IMR-90 (cell line): Measurements from ENCODE around the gene ANXA8. TPM values are rescaled to one million over a fixed set of nuclear protein-coding genes. Genes with fewer than 3 reads are reported as not detected.

ENCODE experiments used
- ATAC-seq: fragments of 200-7000 bp; cut with Tn5 transposase; 2 replicates; pipeline ENCODE4 v1.9.1; 2020; ENCODE audit warnings: low read depth, mild to moderate bottlenecking, moderate library complexity
- BruUV-seq: library from RNA; stranded (reverse); fragments of 400-500 nt; replicated peaks from 2 replicates; lab custom pipeline; 2021; lab: Mats Ljungman, UMichigan
- CTCF ChIA-PET: fragments of 300-600 bp; formaldehyde crosslinking; extraction: SDS; loops from one replicate; lab custom pipeline; 2021; ENCODE audit warnings: antibody characterized with exemption; lab: Yijun Ruan, JAX
- POLR2A ChIA-PET: fragments of 300-600 bp; sonication (Branson Sonifier 250); formaldehyde crosslinking; loops from one replicate; lab custom pipeline; 2022; ENCODE audit warnings: antibody characterized with exemption; ENCODE audit not compliant: unreplicated experiment; lab: Charles Lee
- DNase-seq: peaks from one replicate; pipeline ENCODE4 v3.0.0; 2013
- H2AFZ ChIP-seq: replicated peaks from 2 replicates; pipeline ENCODE3; 2013; ENCODE audit warnings: low read length, mild to moderate bottlenecking; ENCODE audit not compliant: poor library complexity
- H2AK5ac ChIP-seq: 2 replicates; pipeline ENCODE4 v1.6.1; 2013; ENCODE audit warnings: low read depth, low read length, inconsistent platforms
- H2AK9ac ChIP-seq: replicated peaks from 2 replicates; pipeline ENCODE3; 2013; ENCODE audit warnings: mild to moderate bottlenecking, low read depth, low read length, moderate library complexity; ENCODE audit not compliant: poor library complexity
- H2BK120ac ChIP-seq: 2 replicates; pipeline ENCODE4 v1.6.1; 2013; ENCODE audit warnings: low read depth, low read length, inconsistent platforms
- H2BK15ac ChIP-seq: 3 replicates; pipeline ENCODE4 v1.6.1; 2013; ENCODE audit warnings: low read depth, low read length, inconsistent platforms
- H2BK20ac ChIP-seq: 2 replicates; pipeline ENCODE4 v1.6.1; 2013; ENCODE audit warnings: low read depth, mild to moderate bottlenecking, inconsistent platforms, low read length, moderate library complexity
- H2BK5ac ChIP-seq: 2 replicates; pipeline ENCODE4 v1.6.1; 2013; ENCODE audit warnings: mild to moderate bottlenecking, low read depth, low read length, inconsistent platforms; ENCODE audit not compliant: poor library complexity, severe bottlenecking
- H3K14ac ChIP-seq: replicated peaks from 2 replicates; pipeline ENCODE4 v1.6.1; 2013; ENCODE audit warnings: low read depth, low read length, inconsistent platforms
- H3K18ac ChIP-seq: 2 replicates; pipeline ENCODE4 v1.6.1; 2013; ENCODE audit warnings: low read depth, low read length, control low read depth
- H3K23ac ChIP-seq: 2 replicates; pipeline ENCODE4 v1.6.1; 2013; ENCODE audit warnings: low read depth, low read length, inconsistent platforms
- H3K27ac ChIP-seq: 2 replicates; pipeline ENCODE4 v1.5.1; 2013; ENCODE audit warnings: mild to moderate bottlenecking, control low read depth, low read length; ENCODE audit not compliant: insufficient read depth
- H3K27me3 ChIP-seq: 2 replicates; pipeline ENCODE4 v1.6.1; 2013; ENCODE audit warnings: low read length; ENCODE audit not compliant: control insufficient read depth, insufficient read depth
- H3K36me3 ChIP-seq: 2 replicates; pipeline ENCODE4 v1.6.1; 2013; ENCODE audit warnings: low read length, mixed read lengths; ENCODE audit not compliant: control insufficient read depth, insufficient read depth
- H3K4ac ChIP-seq: 2 replicates; pipeline ENCODE4 v1.6.1; 2013; ENCODE audit warnings: low read depth, low read length, inconsistent platforms
- H3K4me1 ChIP-seq: 2 replicates; pipeline ENCODE4 v1.6.1; 2013; ENCODE audit warnings: low read length, mixed read lengths; ENCODE audit not compliant: control insufficient read depth, insufficient read depth
- H3K4me2 ChIP-seq: 2 replicates; pipeline ENCODE4 v1.6.1; 2013; ENCODE audit warnings: low read depth, mild to moderate bottlenecking, control low read depth, low read length, moderate library complexity
- H3K4me3 ChIP-seq: 2 replicates; pipeline ENCODE4 v1.5.1; 2013; ENCODE audit warnings: low read depth, mild to moderate bottlenecking, control low read depth, low read length, moderate library complexity; ENCODE audit not compliant: insufficient read depth
- H3K56ac ChIP-seq: 2 replicates; pipeline ENCODE4 v1.6.1; 2013; ENCODE audit warnings: low read length, inconsistent platforms; ENCODE audit not compliant: insufficient read depth; ENCODE audit errors: extremely low read depth
- H3K79me1 ChIP-seq, 2 experiments: 2 replicates each; pipeline ENCODE4 v1.6.1; 2013; ENCODE audit warnings: low read length in 2 of 2, inconsistent platforms in 1 of 2, low read depth in 1 of 2
- H3K9ac ChIP-seq: 2 replicates; pipeline ENCODE4 v1.6.1; 2013; ENCODE audit warnings: low read depth, low read length, control low read depth
- H3K9me1 ChIP-seq: 2 replicates; pipeline ENCODE4 v1.6.1; 2013; ENCODE audit warnings: low read length, inconsistent platforms; ENCODE audit not compliant: insufficient read depth
- H3K9me3 ChIP-seq: 2 replicates; pipeline ENCODE4 v1.6.1; 2013; ENCODE audit warnings: low read length; ENCODE audit not compliant: control insufficient read depth, insufficient read depth
- H4K20me1 ChIP-seq: 2 replicates; pipeline ENCODE4 v1.6.1; 2013; ENCODE audit warnings: low read length, inconsistent platforms; ENCODE audit not compliant: insufficient read depth
- H4K5ac ChIP-seq: 2 replicates; pipeline ENCODE4 v1.6.1; 2013; ENCODE audit warnings: mild to moderate bottlenecking, low read depth, low read length, control low read depth
- H4K8ac ChIP-seq, 2 experiments: 2 replicates each; pipeline ENCODE4 v1.6.1; 2013; ENCODE audit warnings: low read depth in 2 of 2, low read length in 2 of 2, control low read depth in 1 of 2, inconsistent platforms in 1 of 2
- H4K91ac ChIP-seq: 2 replicates; pipeline ENCODE4 v1.6.1; 2013; ENCODE audit warnings: low read depth, low read length, inconsistent platforms; ENCODE audit not compliant: insufficient read depth
- BHLHE40 ChIP-seq: fragments of 150-350 bp; IDR thresholded peaks from 2 replicates; pipeline ENCODE4 v1.6.1; 2016; ENCODE audit warnings: mild to moderate bottlenecking, low read depth, low read length
- CEBPB ChIP-seq: IDR thresholded peaks from 2 replicates; pipeline ENCODE4 v1.6.1; 2012; ENCODE audit warnings: low read depth, low read length, improper control_type of control experiment
- CHD1 ChIP-seq: IDR thresholded peaks from 2 replicates; pipeline ENCODE4 v1.6.1; 2012; ENCODE audit warnings: low read depth, low read length, improper control_type of control experiment
- CTCF ChIP-seq: conservative IDR thresholded peaks from 2 replicates; pipeline ENCODE4 v1.5.1; 2012; ENCODE audit warnings: mild to moderate bottlenecking, low read depth, low read length, improper control_type of control experiment
- ELK1 ChIP-seq: fragments of 150-350 bp; IDR thresholded peaks from 2 replicates; pipeline ENCODE4 v1.6.1; 2016; ENCODE audit warnings: low read depth, mild to moderate bottlenecking, low read length, moderate library complexity, borderline replicate concordance
- FOS ChIP-seq: fragments of 150-350 bp; IDR thresholded peaks from 2 replicates; pipeline ENCODE4 v1.6.1; 2016; ENCODE audit warnings: low read depth, low read length
- MAFK ChIP-seq: IDR thresholded peaks from 2 replicates; pipeline ENCODE4 v1.6.1; 2012; ENCODE audit warnings: low read depth, low read length, improper control_type of control experiment
- MAZ ChIP-seq: IDR thresholded peaks from 2 replicates; pipeline ENCODE4 v1.6.1; 2012; ENCODE audit warnings: low read depth, mild to moderate bottlenecking, low read length, improper control_type of control experiment, moderate library complexity, borderline replicate concordance
- NFE2L2 ChIP-seq: fragments of 150-350 bp; IDR thresholded peaks from 2 replicates; pipeline ENCODE4 v1.6.1; 2016; ENCODE audit warnings: low read depth, mild to moderate bottlenecking, low read length
- POLR2A ChIP-seq: IDR thresholded peaks from 2 replicates; pipeline ENCODE4 v1.6.1; 2012; ENCODE audit warnings: mild to moderate bottlenecking, low read depth, low read length
- RAD21 ChIP-seq: IDR thresholded peaks from 2 replicates; pipeline ENCODE4 v1.6.1; 2012; ENCODE audit warnings: low read length, improper control_type of control experiment
- RCOR1 ChIP-seq: IDR thresholded peaks from 2 replicates; pipeline ENCODE4 v1.6.1; 2012; ENCODE audit warnings: mild to moderate bottlenecking, low read length, improper control_type of control experiment; ENCODE audit not compliant: insufficient replicate concordance
- RFX5 ChIP-seq: IDR thresholded peaks from 2 replicates; pipeline ENCODE4 v1.8.0; 2012; ENCODE audit warnings: low read depth, mild to moderate bottlenecking, low read length, moderate library complexity
- SMC3 ChIP-seq: fragments of 150-350 bp; IDR thresholded peaks from 2 replicates; pipeline ENCODE4 v1.6.1; 2016; ENCODE audit warnings: low read depth, mild to moderate bottlenecking, antibody characterized with exemption, low read length, moderate library complexity
- USF2 ChIP-seq: fragments of 150-350 bp; IDR thresholded peaks from 2 replicates; pipeline ENCODE4 v1.6.1; 2017; ENCODE audit warnings: mild to moderate bottlenecking, antibody characterized with exemption, low read length, low read depth
- WGBS, 2 experiments: methylation state at CpG; one replicate each; pipeline versions ENCODE4 v1.1.5 to v1.1.7; 2013; ENCODE audit warnings: missing lambda C conversion rate in 2 of 2; ENCODE audit not compliant: insufficient read length in 1 of 2; ENCODE audit errors: extremely low coverage in 2 of 2; 5-methylcytosine and 5-hydroxymethylcytosine counted together
- dilution Hi-C: fragments of 300-500 bp; cut with HindIII; formaldehyde crosslinking; loops from one replicate; pipeline ENCODE4 v1.14.3; 2018; ENCODE audit warnings: low sequenced_read_pairs; ENCODE audit not compliant: unreplicated experiment
- in situ Hi-C: fragments of 300-500 bp; cut with MboI; formaldehyde crosslinking; loops from 3 replicates; pipeline ENCODE4 v1.14.3; 2019; ENCODE audit warnings: low sequenced_read_pairs, inconsistent platforms, mixed read lengths
- intact Hi-C: fragments of 100-400 bp; cut with micrococcal nuclease; formaldehyde crosslinking; loops from 2 replicates; pipeline ENCODE4 v1.10.0; 2022
- polyA plus RNA-seq, 3 experiments: library from polyadenylated mRNA; depleted of rRNA; stranded (reverse); fragments of >200 nt; gene quantifications; 2 replicates each; pipeline ENCODE4 v1.2.3, GENCODE V29; 2012; ENCODE audit warnings: low replicate concordance in 1 of 3
- total RNA-seq: library from RNA; depleted of rRNA; stranded (reverse); fragments of >200 nt; gene quantifications from 2 replicates; pipeline ENCODE4 v1.2.3, GENCODE V29; 2012

The ANXA8 gene
- total and polyA plus RNA-seq, 2 of the 4 experiments (the other 2 are of a cell fraction), result 0.90 to 1.1 TPM

- POLR2A ChIA-PET, result no interaction called here
- TF ChIP-seq CTCF, result no peak
- no peak for TF ChIP-seq FOS
- no peak for TF ChIP-seq ELK1
- TF ChIP-seq BHLHE40, result no peak
- TF ChIP-seq RAD21, result no peak
- no peak for TF ChIP-seq MAZ
- TF ChIP-seq RCOR1, result no peak
- no peak for TF ChIP-seq MAFK
- no peak for TF ChIP-seq POLR2A
- TF ChIP-seq NFE2L2, result no peak
- TF ChIP-seq SMC3, result no peak
- no peak for TF ChIP-seq CHD1
- TF ChIP-seq RFX5, result no peak
- TF ChIP-seq USF2, result no peak
- no peak for TF ChIP-seq CEBPB
Measured at GRCh38 chr10:47454008-47454779, 29.7 kb downstream of the ANXA8 start.

More at GRCh38 chr10:47454008-47454779, 29.7 kb downstream of the ANXA8 start:
- Histone ChIP-seq H2AFZ (no peak overlapping the region), H3K56ac (no peak overlapping the region), H2BK20ac (no peak overlapping the region), H3K4me3 (no peak overlapping the region), H3K4me1 (peaks cover 10% of the 10 kb centered on the region), H3K4ac (no peak overlapping the region), H3K9ac (no peak overlapping the region), H3K9me1 (peaks cover 9% of the 10 kb centered on the region; the same call in 1 of the 2 replicates), H3K23ac (no peak overlapping the region), H3K14ac (no peak overlapping the region), H3K27me3 (peaks cover 26% of the 10 kb centered on the region; the same call in 1 of the 2 replicates), H3K27ac (no peak overlapping the region), H2AK9ac (peak overlapping the region; percentile 3), H2BK5ac (no peak overlapping the region), H3K36me3 (no peaks in the 10 kb centered on the region), H4K8ac (no peak overlapping the region), H2BK15ac (no peak overlapping the region), H4K20me1 (no peaks in the 10 kb centered on the region), H3K79me1 (no peaks in the 10 kb centered on the region), H2BK120ac (no peak overlapping the region), H3K18ac (no peak overlapping the region), H4K5ac (no peak overlapping the region), H3K4me2 (no peak overlapping the region), H4K91ac (no peak overlapping the region), H3K9me3 (no peaks in the 10 kb centered on the region), H2AK5ac (no peak overlapping the region)
- no peak for DNase-seq
- CTCF ChIA-PET, result no interaction called here
- intact Hi-C loops, result no loop called here
- no peak for ATAC-seq
- BruUV-seq, result no TSS peak
- in situ Hi-C loops, result no loop called here
- WGBS, 2 experiments, result 68% methylated on average over 3 of the region's 10 CpGs; no CpG with 5 or more reads in 1 of the 2 experiments
- dilution Hi-C loops, result no loop called here
